HG02798 (cell line): ENCODE data around the gene TCF12.
"Not testable (repeated sequence)": the region's sequence is repeated elsewhere in the genome, so short reads cannot be mapped to it uniquely, and the experiment has no call there.

ENCODE experiments used
- ATAC-seq: cut with Tn5 transposase; IDR thresholded peaks from one replicate; pipeline ENCODE4 v1.9.1; 2021; ENCODE audit warnings: mild to moderate bottlenecking; ENCODE audit not compliant: unreplicated experiment, poor library complexity

The TCF12 gene

DNA sequence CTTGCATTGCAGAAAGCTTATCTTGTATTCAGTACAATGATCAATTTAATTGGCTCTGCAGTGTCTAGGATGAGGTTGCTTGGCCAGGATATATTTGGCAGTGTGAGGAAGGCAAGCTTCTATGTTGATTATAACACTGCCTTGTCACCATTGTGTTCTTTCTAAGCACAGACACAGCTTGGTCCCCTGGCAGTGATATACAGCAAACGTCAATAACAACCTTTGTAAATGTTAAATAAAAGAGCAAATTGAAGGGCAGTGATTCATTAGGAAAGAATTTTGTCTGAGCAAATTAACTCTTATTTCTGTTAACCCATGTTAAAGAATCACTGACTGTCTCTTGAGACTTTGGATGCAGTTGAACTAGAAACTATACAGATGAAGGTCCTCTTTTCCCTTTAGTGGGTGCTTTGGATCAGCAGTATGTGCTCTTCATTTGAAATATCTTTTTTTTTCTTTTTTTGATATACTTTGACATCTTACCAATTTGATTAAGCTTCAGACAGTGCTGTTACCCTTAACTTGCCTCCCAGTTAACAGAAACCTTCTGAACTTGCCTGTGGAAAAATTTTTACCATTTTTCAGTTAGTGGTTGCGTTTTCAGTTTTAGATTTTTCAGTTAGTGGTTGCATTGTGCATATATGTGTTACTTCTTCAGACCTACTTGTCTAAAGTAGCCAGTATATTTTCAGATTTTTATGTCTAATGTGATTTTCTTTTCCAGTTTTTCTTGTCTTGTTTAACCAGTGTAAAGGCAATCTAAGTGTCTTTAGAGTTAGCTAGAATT, 199.8 kb downstream of the TCF12 start:
- peak; percentile 46 for ATAC-seq

- ATAC-seq: no peak
These were observed 203.8 kb downstream of the TCF12 start for GRCh38 chr15:57122080-57122840.

DNA sequence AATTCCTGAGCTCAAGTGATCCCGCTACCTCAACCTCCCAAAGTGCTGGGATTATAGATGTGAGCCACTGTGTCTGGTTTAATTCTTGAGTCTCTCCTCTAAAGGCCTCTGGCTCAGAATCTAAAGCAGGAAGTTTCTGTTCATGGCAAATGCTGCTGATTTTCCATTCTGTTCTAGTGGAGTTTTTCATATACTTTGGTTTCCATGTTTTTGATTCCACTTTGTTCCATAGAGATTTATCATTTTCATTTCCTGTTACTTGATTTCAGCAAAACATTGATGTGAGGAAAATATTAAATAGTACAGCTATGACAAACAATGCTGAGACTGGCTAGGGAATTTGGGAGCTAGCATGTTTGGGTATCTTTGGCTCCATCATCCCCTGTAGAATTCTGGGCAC, 205.6 kb downstream of the TCF12 start:
- no peak for ATAC-seq

GRCh38 chr15:57129064-57129463, 210.6 kb downstream of the TCF12 start:
- ATAC-seq: no peak

- ATAC-seq: no peak
These were observed 212.5 kb downstream of the TCF12 start for GRCh38 chr15:57130956-57131355.

- ATAC-seq: peak; percentile 50
These were observed 214.9 kb downstream of the TCF12 start for GRCh38 chr15:57133127-57133968.

GRCh38 chr15:57134071-57134605, 215.7 kb downstream of the TCF12 start:
- no peak for ATAC-seq

DNA sequence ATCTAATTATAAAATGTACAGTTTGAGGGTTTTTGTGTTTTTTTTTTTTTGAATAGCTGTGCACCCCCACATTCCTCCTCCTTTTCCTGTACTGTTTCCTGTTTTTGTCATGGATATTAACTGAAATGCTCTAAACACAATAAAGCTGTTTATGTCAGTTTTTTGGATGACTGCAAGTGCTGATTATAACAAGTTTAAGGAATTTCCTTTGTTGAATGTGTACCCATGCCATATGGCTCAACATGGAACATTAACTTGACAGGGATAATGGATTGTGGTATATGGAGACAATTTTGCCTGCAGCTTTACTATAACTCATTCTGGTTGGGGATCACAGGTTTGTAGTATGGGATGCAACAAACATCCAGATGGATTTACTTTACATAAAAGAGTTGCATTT, 216.4 kb downstream of the TCF12 start:
- no peak for ATAC-seq

GRCh38 chr15:57135800-57136199, 217.4 kb downstream of the TCF12 start:
- ATAC-seq: no peak

DNA sequence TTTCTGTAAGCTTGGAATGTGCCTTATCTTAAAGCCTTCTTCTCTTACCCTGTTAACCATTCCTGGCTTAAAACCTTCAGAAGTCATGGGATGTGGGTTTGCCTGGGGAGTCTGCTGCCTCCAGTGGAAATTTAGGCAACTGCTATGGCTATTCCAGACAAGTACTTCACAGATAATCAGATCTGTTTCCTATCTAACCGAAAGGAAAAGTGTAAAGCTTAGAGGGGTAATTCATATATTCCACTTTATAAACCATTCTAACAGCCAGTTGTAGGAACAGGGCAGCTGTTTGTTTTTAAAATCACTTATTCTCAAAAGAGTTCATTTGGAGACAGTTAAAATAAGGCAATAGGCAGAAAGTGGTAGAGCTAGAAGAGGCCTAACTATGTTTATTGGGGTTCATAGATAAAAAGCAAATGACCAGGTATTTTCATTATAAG, 219.9 kb downstream of the TCF12 start:
- no peak for ATAC-seq

DNA sequence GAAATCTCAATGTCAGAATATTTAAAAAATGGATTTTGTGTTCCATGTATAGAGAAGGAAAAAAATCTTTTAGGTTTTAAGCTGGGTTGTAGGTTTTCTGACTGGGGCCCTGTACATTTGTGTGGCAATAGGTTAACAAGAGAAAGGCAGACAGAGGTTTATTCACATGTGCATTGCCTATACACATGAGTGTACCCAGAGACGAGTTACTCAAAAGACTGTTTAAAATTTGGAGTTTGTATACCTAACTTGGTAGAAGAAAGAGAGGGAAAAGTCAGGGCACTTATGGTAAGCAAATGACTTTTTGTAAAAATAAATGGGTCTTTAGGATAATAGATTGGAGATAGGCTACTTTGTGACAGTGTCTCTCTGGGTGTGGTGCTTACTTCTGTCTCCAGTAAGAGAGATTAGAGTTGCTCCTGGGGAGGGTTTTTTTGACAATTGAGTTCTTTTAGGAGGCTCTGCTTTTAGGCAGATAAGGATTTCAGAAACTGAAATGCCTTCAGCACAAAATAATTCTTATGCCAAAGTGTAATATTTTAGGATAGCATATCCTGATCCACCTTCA, 225.2 kb downstream of the TCF12 start:
- ATAC-seq: no peak

- no peak for ATAC-seq
These were observed 226.0 kb downstream of the TCF12 start for GRCh38 chr15:57144448-57144847.

DNA sequence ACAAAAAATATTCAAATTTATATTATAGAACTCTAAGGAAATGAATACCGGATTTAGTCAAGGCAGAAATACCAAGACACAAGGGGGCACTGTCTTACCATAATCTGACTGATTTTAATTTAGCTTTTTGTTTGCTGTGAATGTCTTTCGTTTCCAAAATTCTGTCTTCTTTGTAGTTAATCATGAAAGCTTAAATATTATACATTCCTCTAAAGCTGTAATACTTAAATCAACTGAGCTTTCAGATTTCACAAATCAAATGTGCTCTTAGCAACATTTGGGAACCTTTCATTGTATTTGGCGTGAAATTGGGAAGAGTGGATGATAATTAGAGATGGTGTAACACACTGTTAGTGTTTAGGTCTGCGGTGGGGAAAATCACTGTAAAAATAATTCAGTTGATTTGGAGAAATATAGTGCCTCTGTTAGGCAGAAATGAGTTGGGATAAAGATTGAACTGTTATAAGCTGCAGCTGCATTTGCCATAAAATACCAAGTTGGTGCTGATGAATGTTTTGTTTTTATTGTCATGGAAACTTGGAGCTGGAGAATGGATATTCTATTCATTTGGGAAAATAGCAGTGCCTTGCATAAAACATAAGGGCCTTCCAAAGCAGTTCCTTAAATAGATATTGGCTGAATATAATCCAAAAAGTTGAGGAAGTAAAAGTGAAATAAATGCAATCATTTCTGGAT, 228.2 kb downstream of the TCF12 start:
- ATAC-seq: no peak

DNA sequence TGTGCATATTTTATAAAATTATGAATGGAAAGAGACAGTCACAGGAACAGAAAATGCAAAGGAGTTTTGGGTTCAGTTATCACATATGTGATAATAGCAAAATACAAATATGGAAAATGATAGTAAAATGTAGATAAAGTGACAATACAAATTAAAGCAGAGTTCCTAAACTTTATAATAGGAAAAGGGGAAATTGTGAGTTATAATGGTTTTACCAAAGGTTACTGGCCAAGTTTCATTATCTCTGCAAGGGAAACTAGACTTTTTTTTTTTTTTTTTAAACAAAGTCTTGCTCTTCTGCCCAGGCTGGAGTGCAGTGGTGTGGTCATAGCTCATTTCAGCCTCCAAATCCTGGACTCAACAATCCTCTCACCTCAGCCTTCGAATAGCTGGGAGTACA, 229.2 kb downstream of the TCF12 start:
- ATAC-seq: no peak

- no peak for ATAC-seq
These were observed 229.8 kb downstream of the TCF12 start for GRCh38 chr15:57148262-57148661.

DNA sequence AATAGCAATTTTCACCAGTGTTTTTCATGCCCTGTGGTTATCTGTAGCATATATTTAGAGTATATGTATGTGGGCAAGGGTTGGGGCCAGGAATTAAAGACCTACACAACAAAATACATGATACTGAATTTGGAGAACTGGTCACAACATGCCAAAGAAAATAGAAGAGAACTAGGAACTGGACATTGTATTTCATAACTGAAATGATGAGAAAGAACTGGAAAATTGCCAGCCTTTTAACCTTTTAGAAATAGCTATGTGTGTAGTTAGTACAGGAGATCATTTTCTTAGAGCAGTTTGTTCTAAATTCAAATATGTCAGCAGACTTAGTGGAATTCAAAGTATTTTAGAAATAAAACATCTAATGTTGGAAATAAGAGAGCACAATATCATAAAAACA, 230.8 kb downstream of the TCF12 start:
- ATAC-seq: no peak

GRCh38 chr15:57150066-57150865, 231.8 kb downstream of the TCF12 start:
- ATAC-seq: no peak

DNA sequence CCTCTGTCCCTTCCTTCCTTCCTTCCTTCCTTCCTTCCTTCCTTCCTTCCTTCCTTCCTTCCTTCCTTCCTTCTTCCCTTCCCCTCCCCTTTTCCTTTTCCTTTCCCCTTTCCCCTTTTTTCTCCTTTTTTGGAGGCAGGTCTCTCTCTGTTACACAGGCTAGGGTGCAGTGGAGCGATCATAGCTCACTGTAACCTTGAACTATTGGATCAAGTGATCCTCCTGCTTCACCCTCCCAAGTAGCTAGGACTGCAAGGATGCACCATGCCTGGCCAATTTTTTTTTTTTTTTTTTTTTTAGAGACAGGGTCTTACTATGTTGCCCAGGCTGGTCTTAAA, 232.4 kb downstream of the TCF12 start:
- ATAC-seq: not testable (repeated sequence)

- ATAC-seq: no peak
These were observed 233.7 kb downstream of the TCF12 start for GRCh38 chr15:57152133-57152532.
